ENCODE results near the gene MICALL2.

- no peak for TF ChIP-seq HOXB13 (CRISPR knock-in tag; IDR thresholded peaks at IDR 0.05; ENCODE audit: low read depth)
- TF ChIP-seq CTCF (IDR thresholded peaks at IDR 0.05) = peak; percentile 81
- TF ChIP-seq RNF2 (IDR thresholded peaks at IDR 0.05; ENCODE audit: borderline replicate concordance, low read depth) = no peak
- TF ChIP-seq HOXA7 (CRISPR knock-in tag; IDR thresholded peaks at IDR 0.05) = no peak
- no peak for TF ChIP-seq POLR2A (IDR thresholded peaks at IDR 0.05; ENCODE audit: low read length)
- TF ChIP-seq EP300 (IDR thresholded peaks at IDR 0.05) = no peak
- no peak for TF ChIP-seq HMGXB4 (CRISPR knock-in tag; IDR thresholded peaks at IDR 0.05; ENCODE audit: borderline replicate concordance)
- TF ChIP-seq CEBPB (IDR thresholded peaks at IDR 0.05) = no peak
These were observed 26.7 kb downstream of the MICALL2 start for GRCh38 chr7:1432411-1433082.

Data from A549 (cell line).